EL (cell line): Measurements from ENCODE around the gene CDC42EP5.
A peak's percentile ranks its signal among the peaks of the same experiment; 100 is the strongest.
"Not testable (repeated sequence)": the region's sequence is repeated elsewhere in the genome, so short reads cannot be mapped to it uniquely, and the experiment has no call there.

ENCODE experiments used
- DNase-seq: peaks from one replicate; pipeline ENCODE4 v3.0.0-alpha.2; 2016

Gene CDC42EP5

DNA sequence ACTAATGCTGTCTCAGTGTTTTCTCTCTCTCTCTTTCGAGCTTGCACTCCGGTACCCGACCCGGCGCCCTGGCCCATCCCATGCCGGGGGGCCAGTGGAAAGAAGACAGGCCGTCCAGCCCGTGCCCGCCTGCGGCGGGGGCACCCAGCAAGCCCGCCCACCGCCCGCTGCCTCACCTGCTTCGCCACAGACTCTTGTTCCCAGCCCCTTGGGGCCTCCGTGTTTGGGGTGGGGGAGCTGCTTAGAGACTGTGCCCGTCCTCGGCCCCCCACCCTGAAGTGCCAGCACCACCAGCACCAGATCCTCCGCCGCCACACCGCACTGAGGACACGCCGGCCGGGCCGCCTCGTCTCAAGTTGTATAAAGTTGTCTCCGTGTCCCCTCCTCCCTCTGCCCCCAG, 11.9 kb downstream of the CDC42EP5 start:
- no peak for DNase-seq

DNA sequence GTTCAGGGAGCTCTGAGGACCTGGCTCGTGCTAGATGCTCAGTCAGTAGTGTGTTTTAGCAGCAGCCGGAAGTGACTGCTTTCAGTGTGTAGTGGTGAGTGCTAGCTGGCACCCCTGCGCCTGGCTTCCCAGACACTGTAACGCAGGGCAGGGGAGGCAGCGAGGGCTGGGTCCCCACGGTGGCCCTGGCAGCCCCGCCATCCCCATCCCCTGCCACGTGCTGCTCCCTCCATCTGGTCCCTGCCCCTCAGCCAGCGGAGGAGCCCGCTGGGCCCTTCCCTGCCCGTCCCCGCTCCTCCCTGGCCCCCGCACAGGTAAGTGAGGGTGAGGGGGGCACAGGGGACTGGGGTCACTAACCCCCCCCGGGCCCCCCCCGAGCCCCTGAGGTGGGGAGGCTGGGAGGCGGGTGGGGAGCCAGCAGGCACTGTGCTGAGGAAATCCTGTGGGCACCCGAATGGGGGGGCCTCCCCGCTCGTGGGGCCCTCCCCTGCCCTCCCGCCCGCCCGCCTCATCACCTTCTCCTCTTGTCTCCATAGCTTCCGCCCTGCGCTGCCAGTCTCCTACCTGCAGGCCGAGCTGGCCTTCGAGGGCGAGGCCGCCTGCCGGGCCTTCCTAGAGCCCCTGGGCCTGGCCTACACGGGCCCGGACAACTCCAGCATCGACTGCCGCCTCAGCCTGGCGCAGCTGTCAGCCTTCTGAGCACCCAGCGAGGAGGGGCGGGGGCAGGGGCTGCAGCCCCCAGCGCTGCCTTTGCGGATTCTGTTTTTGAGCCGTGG, 12.7 kb downstream of the CDC42EP5 start:
- no peak for DNase-seq

DNA sequence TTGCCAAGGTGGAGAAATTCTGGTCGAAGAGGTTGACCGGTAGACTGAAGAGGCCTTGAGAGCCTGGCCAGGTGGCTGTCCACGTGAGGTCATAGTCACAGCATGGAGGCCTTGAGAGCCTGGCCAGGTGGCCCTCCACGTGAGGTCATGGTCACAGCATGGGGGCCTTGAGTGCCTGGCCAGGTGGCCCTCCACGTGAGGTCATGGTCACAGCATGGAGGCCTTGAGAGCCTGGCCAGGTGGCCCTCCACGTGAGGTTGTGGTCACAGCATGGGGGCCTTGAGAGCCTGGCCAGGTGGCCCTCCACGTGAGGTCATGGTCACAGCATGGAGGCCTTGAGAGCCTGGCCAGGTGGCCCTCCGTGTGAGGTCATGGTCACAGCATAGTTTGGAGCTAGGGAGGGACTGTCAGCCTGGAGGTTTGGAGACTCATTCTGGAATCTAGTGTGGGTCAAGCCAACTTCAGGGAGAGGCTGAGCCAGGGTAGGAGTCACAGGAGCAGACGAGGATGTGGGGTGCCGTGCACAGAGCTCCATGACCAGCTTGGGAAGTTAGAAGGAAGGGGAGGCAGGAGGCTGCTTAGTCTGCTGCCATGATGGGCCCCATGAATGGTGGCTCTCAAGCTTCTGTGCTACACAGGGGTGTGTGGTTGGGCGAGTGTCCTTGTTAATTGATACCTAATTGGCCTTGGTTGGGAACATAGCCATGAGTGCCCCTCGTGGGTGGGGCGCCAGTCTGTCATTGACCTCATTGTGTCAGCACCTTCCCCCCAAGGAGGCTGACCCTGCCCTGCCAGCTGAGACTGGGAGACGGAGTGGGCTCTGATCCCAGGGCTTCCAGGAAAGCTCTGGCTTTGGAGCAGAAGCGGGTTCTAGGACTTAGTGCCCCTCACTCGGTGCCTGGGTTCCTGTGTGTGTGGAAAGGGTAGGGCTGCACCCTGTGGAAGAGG, 13.5 kb downstream of the CDC42EP5 start:
- DNase-seq: no peak

DNA sequence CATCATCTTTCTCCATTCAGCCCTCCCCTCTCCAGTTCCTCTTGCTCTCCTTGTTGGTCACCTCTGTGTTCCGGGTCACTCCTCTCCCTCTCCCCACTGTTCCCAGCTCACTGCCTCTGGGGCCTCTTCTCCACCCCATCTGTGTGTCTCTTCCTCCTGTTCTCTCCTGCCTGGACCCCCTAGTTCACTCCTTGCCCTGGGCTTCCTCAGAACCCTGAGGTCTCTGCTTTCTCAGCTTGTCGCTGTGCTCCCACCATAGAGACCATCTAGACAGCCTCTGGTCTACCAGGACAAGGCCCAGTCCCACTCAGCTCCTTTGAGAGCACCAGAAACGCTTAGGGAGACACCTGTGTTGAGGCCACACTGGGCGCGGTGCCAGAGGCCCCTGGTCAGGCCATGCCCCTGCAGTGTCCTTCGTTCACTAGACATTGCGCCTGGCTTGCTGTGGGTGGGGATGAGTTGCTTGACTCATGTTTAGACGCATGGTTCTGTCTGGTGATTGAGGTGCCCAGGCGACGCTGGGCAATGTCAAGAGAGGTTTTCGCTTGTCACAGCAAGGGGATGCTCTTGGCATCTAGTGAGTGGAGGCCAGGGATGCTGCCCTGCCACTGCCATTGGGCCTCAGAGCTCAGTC, 14.3 kb downstream of the CDC42EP5 start:
- DNase-seq: no peak

DNA sequence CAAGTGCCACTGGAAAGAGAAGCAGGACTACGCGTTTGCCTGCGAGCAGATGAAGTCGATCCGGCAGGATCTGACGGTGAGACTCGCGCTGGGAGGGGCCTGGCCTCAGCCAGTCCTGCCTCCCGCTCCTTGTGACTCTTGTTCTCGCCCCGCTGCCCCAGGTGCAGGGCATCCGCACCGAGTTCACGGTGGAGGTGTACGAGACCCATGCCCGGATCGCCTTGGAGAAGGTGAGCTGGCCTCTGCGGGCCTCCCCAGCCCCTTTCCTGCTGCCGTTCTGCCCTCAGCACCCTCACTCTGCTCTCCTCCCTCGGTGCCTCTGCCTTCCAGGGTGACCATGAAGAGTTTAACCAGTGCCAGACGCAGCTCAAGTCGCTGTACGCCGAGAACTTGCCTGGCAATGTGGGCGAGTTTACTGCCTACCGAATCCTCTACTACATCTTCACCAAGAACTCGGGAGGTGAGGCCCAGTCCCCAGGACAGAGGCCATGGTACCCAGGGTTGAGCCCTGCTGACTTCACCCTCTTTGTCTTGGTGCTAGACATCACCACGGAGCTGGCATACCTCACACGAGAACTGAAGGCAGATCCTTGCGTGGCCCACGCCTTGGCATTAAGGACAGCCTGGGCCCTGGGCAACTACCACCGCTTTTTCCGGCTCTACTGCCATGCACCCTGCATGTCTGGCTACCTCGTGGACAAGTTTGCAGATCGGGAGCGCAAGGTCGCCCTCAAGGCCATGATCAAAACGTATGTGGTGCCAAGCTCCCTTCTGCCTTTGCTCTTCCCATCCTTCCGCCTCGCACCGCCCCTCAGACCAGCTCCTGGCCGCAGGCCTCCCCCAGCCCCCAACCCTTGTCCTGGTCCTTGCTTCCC, 15.1 kb downstream of the CDC42EP5 start:
- no peak for DNase-seq

DNA sequence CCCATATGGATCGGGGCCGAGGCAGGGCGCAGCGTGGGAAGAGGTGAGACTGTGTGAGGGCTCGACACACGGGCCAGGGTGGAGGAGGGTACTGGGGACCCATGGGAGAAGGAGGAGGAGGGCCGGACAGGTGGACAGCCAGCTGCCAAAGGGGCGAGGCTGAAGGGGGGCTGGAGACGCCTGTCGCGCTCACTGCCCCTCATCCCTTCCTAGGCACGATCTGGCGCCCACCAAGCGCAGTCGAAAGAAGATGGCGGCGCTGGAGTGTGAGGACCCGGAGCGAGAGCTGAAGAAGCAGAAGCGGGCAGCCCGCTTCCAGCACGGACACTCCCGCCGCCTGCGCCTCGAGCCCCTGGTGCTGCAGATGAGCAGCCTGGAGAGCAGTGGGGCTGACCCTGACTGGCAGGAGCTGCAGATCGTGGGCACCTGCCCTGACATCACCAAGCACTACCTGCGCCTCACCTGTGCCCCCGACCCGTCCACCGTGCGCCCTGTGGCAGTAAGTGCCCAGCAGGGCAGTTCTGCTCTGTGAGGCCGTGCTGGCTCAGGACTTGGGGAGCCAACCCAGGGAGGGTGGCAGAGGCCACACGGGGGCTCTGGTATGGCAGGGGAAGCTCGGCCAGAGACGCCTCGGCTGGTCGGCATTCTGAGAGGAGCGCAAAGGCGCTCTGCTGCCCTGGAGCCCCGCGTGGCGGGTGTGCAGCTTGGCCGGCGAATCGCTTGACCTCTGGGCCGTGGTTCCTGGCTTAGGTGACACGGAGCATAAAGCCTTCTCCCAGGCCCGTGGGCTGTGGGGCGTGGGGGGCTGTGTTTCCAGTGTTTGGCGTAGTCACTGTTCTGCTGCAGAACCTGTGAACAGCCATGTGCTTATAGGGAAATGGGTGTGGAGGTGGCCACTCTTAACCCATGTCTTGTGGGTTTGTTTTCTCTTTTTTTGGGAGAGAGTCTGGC, 16.4 kb downstream of the CDC42EP5 start:
- DNase-seq: no peak

DNA sequence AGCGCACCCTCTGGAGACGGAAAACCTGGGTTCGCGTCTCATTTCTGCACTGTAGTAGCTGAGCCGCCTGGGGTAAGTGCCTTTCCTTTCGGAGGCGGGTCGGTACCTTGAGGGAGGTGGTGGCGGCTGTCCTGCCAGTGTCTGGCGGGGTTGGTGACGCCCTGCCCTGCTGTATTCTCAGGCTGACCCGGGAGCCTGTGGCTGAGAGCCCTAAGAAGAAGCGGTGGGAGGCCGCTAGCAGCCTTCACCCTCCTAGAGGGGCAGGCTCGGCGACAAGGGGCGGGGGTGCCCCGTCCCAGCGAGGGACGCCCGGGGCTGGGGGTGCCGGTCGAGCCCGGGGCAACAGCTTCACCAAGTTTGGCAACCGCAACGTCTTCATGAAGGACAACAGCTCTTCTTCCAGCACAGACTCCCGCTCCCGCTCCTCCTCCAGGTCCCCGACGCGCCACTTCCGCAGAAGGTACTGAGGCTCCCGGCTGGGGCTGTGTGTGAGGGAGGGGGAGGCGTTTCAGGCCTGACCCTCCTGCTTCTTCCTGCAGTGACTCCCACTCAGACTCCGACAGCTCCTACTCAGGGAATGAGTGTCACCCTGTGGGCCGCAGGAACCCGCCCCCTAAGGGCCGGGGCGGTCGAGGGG, 17.2 kb downstream of the CDC42EP5 start:
- DNase-seq: no peak

DNA sequence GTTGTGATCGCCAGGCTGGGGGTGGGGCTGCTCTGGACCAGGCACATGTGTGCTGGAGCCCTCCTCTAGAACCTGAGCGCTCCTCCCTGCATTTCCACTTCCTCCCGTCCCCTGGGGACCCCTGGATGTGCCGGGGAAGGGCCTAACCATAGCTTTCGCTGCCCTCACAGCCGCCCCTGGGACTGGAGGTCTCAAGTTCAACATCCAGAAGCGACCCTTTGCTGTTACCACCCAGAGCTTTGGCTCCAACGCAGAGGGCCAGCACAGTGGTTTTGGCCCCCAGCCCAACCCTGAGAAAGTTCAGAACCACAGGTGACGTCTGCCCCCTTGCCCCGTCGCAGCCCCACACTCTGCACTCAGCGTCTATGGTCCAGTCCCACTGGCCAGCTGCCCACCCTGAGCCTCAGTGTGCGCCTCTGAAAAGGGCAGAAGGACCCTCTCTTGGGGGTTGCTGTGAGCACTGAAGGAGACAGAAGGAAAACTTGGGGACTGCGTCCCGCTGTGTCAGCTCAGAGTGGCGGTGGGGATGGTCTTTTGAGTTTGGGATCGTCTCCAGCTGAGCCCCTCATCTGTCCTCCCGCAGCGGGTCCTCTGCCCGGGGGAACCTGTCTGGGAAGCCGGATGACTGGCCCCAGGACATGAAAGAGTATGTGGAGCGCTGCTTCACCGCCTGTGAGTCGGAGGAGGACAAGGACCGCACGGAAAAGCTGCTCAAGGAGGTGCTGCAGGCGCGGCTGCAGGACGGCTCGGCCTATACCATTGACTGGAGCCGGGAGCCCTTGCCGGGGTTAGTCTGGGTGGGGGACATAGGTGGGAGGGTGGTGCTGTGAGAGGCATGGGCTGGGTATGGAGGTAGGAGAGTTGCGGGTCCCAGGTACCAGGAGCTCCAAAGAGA, 18.1 kb downstream of the CDC42EP5 start:
- no peak for DNase-seq

DNA sequence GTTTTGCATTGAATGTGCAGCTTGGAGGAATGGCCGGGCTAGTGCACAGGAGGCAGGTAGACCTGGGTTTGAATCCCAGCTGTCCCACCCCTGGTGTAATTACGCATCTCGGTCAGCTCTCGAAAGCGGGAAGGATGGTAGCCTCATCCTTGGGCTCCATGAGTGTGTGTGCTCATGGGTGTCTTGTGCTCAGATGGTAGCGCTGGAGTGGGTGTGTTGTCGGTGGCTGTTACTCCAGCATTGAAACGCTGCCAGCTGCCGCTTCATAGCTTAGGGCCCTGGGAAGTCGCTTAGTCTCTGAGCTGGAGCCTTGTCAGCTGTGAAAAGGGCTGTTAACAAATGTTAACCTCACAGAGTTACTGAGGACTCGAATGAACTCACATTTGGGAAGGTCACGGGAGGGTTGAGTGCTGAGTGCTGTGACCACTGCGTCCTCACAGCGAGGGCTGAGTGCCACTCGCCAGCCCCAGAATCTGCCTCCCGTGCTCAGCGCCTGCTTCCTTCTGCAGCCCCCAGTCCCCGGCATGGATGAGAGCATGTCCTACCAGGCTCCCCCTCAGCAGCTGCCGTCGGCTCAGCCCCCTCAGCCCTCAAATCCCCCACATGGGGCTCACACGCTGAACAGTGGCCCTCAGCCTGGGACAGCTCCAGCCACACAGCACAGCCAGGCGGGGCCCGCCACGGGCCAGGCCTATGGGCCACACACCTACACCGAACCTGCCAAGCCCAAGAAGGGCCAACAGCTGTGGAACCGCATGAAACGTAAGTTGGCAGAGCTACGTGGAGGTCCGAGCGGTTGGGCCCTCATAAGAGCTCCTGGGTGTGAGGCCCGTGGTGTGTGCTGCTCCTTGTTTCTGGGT, 18.9 kb downstream of the CDC42EP5 start:
- no peak for DNase-seq

DNA sequence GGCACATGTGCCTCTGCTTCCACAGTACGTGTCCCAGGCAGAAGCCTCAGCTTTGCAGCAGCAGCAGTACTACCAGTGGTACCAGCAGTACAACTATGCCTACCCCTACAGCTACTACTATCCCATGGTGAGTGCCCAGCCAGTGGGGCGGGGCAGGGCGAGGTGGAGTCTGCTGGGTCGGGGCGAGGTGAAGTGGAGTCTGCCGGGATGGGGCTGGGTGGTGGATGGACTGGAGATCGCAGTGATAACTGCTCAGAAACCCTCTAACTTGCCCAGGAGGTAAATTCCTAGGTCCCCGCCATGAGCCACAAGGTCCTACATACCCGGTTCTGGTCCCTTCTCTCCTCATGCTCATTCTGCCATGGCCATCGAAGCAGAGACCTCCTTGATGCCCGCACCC, 20.5 kb downstream of the CDC42EP5 start:
- DNase-seq: no peak

DNA sequence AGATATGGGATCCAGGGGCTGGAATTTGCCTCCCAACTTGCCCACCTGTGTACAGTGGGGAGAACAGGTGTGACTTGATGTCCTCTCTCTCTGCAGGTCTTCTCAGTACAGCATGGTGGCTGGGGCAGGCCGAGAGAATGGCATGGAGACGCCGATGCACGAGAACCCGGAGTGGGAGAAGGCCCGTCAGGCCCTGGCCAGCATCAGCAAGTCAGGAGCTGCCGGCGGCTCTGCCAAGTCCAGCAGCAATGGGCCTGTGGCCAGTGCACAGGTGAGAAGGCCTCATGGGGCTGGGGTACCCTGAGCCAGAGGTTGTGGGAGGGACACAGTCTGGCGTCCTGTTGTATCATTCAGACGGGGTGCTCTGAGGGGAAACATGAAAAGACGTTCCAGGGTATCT, 21.1 kb downstream of the CDC42EP5 start:
- no peak for DNase-seq

DNA sequence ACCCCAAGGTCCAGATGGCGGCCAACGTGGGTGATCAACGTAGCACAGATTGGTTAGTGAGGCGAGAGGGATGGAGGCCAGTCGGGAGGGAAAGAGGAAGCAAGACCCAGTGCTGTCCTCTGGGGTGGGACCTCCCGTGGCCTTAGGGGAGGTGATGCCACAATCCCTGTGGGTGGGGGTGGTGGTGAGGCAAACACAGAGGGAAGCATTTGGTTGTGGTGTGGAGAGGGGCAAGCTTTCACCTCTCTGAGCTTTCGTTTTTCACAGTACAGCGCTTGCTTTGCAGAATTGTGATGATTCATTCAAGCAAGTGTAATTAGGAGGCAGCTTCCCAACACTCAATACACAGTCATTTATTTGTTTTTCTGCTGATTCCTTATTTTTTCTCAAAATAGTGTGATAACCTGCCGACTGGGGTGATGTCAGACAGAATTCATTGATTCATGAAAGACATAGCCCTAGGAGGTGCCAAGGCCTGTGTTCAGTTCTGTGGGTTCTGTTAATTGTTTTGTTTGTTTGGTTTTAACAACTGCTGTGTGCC, 21.7 kb downstream of the CDC42EP5 start:
- DNase-seq: peak; percentile 31

DNA sequence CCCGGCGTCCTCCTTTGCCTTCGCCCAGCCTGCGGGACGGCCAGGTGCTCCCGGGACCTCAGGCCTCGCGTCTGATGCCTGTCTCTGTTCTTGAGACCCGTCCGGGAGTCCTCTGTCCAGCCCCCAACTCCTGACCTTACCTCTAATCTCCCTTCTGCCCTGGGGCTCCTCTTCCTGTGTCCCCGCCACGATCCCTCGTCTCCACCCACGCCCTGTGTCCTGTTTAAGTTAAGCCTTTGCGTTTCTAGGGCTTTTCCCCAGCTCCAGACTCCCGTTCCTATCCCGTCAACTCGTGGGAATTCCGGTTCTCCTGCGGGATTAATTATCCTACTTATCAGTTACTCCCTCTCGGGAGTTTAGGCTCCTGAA, 23.4 kb downstream of the CDC42EP5 start:
- no peak for DNase-seq

DNA sequence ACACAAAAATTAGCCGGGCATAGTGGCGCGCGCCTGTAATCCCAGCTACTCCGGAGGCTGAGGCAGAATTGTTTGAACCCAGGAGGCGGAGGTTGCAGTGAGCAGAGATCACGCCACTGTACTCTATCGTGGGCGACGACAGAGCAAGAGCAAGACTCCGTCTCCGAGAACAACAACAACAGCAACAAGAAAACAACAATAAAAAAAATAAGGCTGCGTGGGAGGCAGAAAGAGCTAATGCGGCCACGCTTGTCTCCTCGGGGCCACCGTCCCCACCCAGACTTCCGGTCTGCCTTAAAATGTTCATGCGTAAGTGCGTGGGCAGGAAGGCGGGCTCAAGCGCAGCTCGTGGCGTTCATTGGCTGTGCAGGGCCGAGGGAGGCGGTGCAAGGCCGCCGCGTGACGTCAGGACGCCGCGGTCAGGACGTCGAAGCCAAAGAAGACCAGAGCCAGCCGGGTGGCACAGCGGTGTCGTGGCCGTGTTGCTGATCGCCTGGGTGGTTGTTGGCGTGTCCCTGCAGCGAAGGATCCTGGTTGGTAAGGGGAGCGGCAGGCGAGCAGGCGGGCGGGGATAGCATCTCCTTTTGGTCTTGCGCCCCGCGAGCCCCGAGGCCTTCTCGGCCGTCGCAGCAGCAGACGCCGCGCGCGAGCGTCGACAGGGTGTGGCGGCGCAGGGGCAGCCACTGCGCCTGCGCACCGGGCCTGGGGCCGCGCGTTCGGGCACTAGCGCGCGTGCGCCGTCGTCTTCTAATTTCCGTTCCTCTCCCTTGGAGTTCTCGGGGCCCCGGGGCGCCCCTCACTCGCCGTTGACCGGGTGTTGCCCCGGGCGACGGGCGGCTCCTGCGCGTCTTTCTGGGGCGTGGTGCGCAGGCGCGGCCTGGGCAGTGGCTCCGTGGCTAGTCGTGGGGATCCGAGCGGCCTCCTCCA, 24.1 kb downstream of the CDC42EP5 start, which contains the start of gene LENG8:
TSS of gene LENG8 (plus strand) at position 426 of the 927 bp plus-strand sequence. CDS start 2,146 bp downstream, outside the sequence.
- DNase-seq: peak; percentile 97

DNA sequence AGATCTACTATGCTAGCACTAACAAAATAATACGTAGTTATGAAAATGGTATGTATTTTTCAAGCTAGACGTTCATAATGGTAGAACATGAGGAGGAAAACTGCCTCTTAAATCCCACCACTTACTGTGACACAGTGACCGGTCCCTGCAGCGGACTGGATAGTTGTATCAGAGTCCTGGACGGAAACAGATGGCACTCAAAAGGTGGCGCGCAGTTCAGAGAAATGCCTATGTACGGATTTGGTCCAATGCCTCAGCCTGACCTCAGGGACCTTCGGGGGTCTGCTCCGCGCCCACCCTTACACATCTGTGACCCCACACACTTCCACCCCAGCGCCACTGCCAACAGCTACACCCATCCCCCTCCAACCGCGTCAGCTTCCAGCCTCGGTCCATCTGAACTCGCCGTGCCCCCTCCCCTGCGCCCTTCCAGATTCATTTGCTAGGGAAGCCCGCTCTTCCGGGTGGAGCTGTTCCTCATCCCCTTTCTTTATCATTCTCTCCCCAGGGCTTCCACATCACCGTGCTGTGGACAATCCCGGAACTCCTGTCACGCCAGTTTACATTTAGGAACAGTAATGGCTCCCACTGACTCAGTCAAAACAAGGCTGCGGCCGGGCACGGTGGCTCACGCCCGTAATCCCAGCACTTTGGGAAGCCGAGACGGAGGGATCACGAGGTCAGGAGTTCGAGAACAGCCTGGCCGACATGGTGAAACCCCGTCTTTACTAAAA, 24.9 kb downstream of the CDC42EP5 start:
- DNase-seq: peak; percentile 66

DNA sequence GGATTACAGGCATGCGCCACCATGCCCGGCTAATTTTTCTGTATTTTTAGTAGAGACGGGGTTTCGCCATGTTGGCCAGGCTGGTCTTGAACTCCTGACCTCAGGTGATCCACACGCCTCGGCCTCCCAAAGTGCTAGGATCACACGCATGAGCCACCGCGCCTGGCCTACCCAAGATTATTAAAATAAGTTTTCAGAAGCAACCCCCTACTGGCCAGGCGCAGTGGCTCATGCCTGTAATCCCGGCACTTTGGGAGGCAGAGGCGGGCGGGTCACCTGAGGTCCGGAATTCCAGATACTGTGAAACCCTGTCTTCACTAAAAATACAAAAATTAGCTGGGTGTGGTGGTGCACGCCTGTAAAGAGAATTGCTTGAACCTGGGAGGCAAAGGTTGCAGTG, 26.7 kb downstream of the CDC42EP5 start:
- not testable (repeated sequence) for DNase-seq
